MM.1S (cell line): ENCODE data around the gene NTMT1.

Source experiments
- EZH2 ChIP-seq: fragments of 300-600 bp; sonication (generic); optimal IDR thresholded peaks from 2 replicates; pipeline ENCODE3; 2017; ENCODE audit warnings: low read depth, mild to moderate bottlenecking, antibody characterized with exemption, low read length, mixed read lengths
- TF ChIP-seq, protein P1 (sequence below): fragments of 300-600 bp; sonication (generic); IDR thresholded peaks from 2 replicates; pipeline ENCODE4 v1.5.1; 2016; ENCODE audit warnings: antibody characterized with exemption, low read length, mixed read lengths

DNA sequence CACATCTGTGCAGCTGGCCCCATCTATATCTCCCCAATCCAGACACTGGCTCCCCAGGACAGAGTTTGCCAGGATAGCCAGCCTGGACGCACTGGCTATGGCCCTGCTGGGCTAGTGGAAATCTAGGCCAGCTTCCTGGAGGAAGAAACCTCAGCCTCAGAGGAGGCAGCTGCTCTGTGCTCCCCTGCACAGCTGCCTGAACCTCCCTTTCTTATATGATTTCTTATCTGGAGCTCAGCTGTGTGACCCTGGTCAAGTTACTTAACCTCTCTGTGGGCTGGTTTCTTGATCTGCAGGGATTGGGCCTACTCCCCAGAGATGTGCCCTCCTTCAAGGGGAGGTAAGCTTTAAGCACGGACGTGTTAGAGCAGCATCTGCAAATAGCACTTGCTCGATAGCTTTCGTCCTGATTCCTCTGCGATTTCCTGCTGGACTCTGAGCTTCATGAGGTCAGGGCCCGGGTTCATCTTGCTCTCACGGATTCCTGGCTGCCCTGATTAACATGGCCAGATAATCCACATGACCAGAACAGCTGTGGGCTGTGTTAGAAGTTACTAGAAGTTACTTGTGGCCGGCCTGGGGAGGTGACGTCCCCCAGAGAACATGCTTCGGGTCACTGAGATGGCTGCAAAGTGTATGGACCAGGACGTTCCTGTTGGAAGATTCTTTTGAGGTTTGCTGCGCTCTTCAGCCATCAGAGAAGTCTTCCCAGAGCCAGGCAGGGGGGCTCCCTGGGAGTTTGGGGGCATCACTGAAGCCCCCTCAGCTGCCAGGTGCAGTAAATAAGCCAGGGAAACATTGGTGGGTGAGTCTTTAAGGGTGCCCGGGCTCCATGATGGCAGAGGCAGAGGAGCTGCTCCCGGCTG lies 19.6 kb upstream of the NTMT1 start:
- TF ChIP-seq, protein P1, sequence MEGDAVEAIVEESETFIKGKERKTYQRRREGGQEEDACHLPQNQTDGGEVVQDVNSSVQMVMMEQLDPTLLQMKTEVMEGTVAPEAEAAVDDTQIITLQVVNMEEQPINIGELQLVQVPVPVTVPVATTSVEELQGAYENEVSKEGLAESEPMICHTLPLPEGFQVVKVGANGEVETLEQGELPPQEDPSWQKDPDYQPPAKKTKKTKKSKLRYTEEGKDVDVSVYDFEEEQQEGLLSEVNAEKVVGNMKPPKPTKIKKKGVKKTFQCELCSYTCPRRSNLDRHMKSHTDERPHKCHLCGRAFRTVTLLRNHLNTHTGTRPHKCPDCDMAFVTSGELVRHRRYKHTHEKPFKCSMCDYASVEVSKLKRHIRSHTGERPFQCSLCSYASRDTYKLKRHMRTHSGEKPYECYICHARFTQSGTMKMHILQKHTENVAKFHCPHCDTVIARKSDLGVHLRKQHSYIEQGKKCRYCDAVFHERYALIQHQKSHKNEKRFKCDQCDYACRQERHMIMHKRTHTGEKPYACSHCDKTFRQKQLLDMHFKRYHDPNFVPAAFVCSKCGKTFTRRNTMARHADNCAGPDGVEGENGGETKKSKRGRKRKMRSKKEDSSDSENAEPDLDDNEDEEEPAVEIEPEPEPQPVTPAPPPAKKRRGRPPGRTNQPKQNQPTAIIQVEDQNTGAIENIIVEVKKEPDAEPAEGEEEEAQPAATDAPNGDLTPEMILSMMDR: no peak
- no peak for TF ChIP-seq EZH2
